Suppressor macrophage treated with lipopolysaccharide for 1 hour (primary cell): ENCODE measurements around the gene TMEM39A.

ENCODE experiments used
- DNase-seq, 3 donors: peaks; one replicate each; pipeline ENCODE4 v3.0.0-alpha.2; 2020 to 2022

TMEM39A gene

DNA sequence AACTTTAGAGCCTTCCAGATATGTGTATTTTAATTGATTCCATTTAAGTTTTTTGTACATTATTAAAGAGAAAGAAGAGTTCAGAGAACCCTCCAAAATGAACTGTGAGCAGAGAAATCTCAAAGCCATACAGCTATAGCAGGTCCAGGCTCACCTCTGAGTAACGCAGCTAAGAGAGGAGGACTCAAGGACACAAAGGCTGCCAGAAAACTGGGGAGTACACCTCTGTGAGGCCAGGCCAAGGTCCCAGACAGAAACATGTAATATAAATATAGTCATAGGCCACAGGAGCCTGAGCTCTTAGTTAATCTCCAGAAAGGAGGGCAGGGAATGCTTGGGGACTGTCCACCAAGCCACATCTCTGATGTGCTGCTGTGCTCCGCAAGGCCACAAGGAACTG is 66.5 kb downstream of the TMEM39A start:
- no peak for DNase-seq

GRCh38 chr3:119395923-119396358 is 67.5 kb downstream of the TMEM39A start:
- DNase-seq = no peak

- DNase-seq = no peak
Observed at GRCh38 chr3:119388577-119388976, 74.8 kb downstream of the TMEM39A start.

DNA sequence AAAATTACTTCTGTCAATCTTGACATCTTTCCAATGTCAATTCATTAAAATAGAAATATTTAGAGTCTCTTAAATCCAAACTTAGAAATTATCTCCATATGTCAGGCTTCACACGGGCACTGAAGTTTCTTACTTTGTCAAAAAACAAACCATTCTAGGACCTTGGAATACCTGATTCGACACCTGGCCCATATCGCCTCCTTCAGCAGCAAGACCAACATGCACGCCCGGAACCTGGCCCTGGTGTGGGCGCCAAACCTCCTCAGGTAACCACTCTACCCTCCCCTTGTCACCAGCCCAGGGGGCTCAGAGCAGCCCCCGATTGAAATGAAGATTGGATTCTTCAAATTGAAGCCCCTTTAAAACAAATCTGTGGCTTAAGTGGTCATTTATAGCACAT is 81.3 kb downstream of the TMEM39A start:
- no peak for DNase-seq

GRCh38 chr3:119380697-119381096 is 82.7 kb downstream of the TMEM39A start:
- no peak for DNase-seq
